ENCODE data around the gene RAB11FIP5.

- TF ChIP-seq MAX (IDR thresholded peaks at IDR 0.05; ENCODE audit: insufficient read depth, insufficient read length) (no peak), CTCF (IDR thresholded peaks at IDR 0.05; ENCODE audit: extremely low read depth in 1 of 2, insufficient read depth in 1 of 2, low read depth in 1 of 2, low read length in 2 of 2) (no peak), GATA2 (IDR thresholded peaks at IDR 0.05; ENCODE audit: insufficient read depth, insufficient read length, low read depth, low read length) (no peak), MYC (IDR thresholded peaks at IDR 0.05; ENCODE audit: low read depth, low read length) (no peak), POLR2A (IDR thresholded peaks at IDR 0.05; ENCODE audit: low read depth, low read length) (no peak)
Measured at GRCh38 chr2:73128841-73129535, 16.2 kb upstream of the RAB11FIP5 start.
